NCI-H1092 (cell line): ENCODE measurements around the gene FLACC1.

Experiments
- DNase-seq: peaks from one replicate; lab custom pipeline; 2025; lab: John Stamatoyannopoulos, UW

Gene FLACC1

DNA sequence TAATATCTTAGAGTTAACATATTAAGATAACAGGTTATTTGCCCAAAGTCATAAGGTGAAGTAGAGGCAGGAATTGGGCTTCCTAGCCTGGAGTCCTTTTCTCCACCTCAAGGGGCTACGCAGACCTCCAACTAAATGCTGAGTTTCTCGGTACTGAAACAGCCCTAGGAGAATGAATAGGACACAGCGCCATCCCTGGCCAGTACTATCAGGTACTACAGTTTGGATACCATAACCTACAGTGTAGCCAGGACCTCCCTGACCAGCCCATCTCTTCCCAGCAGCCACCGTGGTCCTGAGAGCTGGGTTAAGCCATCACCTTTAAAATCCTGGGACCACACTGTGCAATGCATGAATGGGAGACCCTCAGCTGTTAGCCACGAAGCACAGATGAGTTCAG is 81.2 kb downstream of the FLACC1 start:
- no peak for DNase-seq

DNA sequence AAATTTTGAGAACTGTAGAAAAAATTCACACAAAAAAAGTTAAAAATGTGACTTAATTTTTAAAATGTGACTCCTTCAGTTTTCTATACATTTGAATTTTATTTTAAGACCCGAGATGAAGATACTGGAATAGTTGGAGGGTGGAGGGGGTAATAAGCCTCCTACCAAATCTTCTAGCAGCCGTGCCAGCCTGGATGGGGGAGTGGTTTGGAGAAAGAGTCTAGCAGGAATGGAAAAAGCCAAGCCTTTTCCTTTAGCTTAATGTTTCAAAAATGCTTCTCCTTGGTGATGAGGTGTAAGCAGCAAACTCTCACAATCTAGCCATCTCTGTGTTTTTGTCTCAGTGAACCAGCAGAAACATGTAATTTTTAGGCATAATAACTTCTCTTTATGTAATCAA is 82.1 kb downstream of the FLACC1 start:
- DNase-seq = no peak

DNA sequence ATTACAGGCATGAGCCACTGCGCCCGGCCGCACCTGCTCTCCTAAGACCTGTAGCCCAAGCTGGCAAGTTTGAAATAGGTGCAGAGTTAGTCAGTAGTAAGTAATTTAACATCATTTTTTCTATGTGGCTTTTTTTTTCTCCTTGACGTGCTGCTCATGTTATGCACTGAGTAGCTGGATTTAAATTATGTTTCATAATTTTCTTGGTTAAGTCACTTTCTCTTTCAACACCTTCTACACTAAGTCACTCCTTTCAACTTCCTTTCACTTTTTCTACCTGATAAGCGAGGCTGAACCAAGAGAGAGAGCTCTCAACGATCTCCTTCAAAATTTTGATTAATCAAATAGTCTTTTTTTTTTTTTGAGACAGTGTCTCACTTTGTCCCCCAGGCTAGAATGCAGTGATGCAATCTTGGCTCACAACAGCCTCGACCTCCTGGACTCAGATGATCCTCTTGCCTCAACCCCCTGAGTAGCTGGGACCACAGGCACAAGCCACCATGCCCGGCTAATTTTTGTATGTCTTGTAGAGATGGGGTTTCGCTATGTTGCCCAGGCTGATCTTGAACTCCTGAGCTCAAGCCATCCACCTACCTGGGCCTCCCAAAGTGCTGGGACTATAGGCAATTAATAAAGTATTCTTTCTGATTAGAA is 83.7 kb downstream of the FLACC1 start:
- no peak for DNase-seq

GRCh38 chr2:201271917-201272316 is 85.2 kb downstream of the FLACC1 start:
- no peak for DNase-seq

DNA sequence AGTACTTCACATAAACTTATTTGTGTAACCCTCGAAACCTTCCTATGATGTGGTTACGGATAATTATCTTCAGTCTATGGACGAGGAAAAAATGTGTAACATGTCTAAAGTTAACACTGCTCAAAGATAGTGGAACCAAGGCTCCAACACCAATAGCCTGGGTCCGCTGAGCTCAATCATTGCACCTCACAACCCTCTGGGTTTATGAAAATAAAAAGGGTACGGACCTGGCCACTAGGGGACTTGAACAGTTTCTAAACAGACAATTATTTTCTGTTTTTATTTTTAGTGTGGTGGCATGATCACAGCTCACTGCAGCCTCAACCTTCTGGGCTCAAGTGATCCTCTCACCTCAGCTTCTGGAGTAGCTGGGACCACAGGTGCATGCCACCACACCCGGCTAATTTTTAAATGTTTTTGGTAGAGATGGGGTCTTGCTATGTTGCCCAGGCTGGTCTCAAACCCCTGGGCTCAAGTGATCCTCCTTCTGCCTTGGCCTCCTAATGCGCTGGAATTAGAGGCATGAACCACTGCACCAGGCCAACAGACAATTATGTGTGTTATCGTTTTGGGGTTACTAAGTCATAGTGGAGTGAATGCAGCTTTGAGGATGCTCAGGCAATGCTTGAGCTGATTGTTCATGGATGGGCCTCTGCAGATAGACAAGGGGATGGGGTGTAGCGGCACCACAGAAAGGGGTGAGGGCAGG is 86.7 kb downstream of the FLACC1 start:
- no peak for DNase-seq

DNA sequence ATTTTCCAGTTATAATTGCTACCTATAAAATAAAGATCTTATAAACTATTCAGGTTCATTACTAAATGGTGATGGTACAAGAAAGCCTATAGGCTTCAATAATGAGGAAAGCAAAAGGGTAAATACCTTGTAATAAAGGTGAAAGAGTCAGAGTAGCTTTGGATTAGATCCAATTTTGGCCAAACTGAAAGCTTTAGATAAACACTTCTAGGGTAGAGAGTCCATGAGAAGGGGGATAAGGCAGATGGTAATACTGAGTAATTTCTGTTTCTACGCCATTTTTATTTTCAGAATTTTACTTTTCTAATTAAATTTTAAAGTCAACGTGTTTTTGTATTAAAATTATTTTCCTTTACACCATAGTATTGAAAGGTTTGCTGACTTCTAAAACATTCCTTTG is 87.4 kb downstream of the FLACC1 start:
- no peak for DNase-seq

- no peak for DNase-seq
These were observed 89.7 kb downstream of the FLACC1 start for GRCh38 chr2:201267278-201268030.

DNA sequence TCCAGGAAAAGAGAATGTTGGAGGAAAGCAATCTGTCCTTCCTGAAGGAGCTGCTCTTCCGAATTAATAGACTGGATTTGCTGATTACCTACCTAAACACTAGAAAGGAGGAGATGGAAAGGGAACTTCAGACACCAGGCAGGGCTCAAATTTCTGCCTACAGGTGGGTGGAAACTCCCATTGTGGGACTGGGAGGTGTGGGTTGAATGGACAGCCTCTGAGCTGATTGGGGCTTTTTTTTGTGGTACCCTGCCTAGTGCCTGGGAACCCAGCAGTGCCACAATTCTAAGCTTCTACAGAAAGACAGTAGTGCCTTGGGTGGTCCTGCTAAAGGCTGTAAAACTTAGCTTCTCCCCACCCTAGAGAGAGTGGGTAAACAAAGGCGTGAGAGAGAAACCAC is 90.5 kb downstream of the FLACC1 start:
- no peak for DNase-seq

DNA sequence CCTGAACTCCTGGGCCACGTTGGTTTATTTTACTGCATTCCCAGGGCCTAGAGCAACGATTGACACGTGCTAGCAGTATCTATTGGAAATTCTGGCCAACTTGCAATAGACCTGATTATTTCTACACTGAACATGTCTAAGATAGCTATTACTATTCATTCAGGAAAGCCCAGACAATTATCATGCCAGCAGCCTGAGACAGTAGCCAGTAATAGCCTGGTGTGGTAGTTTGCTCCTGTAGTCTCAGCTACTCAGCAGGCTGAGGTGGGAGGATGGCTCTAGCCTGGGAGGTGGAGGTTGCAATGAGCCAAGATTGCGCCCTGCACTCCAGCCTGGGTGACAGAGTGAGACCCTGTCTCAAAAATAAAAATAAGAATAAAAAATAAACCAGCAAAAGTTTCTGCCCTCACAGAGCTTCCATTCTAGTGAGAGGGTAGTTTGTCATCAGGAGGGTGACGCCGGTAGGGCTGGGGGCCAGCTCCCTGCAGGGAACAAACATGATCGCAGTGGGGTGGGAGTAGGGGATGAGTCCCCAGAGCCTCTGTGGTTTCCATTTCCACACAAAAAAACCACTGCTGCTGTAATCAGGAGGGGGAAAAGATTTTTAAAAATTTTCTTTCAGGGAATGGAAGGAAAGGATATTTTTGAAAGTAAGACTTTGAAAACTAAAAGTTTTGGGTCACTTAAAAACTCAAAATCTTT is 92.5 kb downstream of the FLACC1 start:
- no peak for DNase-seq

DNA sequence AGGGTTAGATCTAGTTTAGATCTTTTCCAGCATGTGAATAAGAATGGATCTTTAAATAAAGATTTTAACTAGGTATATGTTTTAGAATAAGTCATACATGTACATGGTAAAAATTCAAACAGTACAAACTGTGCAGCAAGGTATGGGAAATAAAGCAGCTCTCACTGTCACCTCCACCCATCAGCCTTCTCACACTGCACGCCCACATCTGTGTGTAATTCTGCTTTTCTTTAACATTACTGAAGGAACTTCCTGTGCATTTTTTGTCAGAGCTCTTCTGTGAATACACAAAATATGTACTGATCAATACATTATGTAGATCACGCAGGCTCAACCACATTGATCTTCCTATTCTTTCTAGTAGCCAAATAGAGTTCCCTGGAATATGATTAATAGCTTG is 93.4 kb downstream of the FLACC1 start:
- no peak for DNase-seq

DNA sequence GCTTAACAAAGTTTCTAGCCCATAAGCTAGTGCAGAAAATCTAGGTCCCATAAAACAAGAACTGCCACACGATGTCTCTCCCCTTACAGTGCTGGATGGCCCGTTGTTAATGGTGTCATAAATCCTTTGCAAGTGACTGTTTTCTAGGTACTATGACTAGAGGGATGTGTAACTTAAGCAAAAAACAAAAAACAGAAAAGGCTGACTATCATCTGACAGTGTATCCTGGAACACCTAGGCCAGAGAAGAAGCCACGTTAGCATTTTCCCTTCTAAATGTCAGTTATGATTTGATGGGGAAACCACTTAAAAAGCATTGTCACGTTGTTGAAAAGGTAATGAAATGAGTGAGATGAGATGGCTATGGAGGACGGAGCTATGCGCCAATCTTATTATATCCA is 94.4 kb downstream of the FLACC1 start:
- no peak for DNase-seq

DNA sequence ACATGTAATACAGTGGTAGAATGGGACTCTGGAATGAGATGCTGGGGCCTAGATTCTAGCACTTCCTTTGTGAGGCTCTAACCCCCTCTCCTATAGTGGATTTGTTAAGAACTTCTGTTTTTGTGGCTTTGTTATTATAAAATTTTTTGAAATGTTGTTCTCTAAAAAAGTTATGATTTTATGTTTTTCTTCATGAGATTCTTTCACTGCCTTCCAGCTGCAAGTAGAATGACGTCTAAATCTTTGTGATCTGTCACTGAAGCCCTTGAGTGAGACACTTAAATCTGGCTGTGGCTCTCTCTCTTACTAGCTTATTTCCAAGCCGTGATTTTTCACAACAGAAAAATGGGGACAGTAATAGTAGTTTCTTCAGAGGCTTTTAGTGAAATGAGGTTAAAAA is 95.2 kb downstream of the FLACC1 start:
- DNase-seq = no peak

DNA sequence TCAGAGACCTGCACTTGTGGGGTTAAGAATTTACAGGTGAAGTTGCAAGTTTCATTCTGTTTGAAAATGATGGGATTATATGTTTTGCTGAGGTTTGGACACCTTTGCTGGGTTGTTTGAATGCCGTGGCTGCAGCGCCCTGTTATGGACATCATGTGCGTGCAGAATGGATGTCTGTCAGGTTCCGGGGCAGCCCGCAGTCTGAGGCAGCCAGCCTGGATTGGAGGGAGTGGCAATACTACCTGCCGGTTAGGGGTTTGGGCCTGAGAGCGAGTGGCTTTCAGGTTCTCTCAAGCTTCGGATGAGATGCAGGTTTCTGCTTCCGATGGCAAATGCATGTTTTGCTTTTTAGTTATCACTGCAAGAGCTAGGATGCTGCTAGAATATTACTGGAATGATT is 95.7 kb downstream of the FLACC1 start:
- no peak for DNase-seq

GRCh38 chr2:201260302-201260800 is 96.8 kb downstream of the FLACC1 start, which contains the start of gene CASP8:
CASP8 (plus strand) TSS chr2:201260536; CDS start chr2:201266487, 5,951 bp downstream.
- no peak for DNase-seq

DNA sequence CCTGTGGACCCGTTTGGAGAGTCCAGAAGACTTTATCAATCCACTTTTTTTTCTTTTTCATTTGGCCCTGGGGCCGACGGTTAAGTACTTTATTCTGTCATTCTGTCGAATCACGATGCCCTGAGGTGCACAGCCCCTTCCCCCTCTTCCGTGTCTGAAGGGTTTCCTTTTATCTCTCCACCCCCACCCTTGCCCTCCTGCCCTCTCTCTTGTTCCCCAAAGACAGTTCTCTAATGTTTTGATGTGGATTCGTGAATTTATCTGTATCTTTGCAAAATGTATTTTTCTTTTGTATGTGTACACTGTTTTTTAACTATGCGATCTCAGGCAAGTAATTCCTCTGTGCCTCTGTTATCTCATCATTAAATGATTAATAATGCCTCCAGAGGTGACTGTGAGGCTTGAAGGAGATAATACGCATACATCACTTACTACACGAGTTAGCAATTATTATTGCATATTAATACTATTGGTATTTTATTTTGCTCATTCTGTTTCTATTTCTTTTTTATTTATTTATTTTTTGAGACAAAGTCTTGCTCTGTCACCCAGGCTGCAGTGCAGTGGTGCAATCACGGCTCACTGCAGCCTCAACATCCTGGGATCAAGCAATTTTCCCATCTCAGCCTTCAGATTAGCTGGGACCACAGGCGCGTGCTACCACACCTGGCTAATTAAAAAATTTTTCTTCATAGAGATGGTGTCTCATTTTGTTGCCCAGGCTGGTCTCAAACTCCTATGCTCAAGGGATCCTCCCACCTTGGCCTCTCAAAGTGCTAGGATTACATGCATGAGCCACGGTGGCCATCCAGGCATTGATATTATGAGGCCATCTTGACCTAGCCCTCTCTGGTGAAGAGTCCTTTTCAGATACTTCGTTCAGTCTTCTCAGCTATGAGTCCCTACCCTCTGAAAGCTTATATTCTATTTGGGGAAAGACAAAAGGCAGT is 98.2 kb downstream of the FLACC1 start:
- DNase-seq = no peak

GRCh38 chr2:201257956-201258665 is 99.0 kb downstream of the FLACC1 start:
- no peak for DNase-seq

GRCh38 chr2:201257381-201257955 is 99.7 kb downstream of the FLACC1 start:
- no peak for DNase-seq

GRCh38 chr2:201256082-201256481 is 101.1 kb downstream of the FLACC1 start:
- DNase-seq = no peak

DNA sequence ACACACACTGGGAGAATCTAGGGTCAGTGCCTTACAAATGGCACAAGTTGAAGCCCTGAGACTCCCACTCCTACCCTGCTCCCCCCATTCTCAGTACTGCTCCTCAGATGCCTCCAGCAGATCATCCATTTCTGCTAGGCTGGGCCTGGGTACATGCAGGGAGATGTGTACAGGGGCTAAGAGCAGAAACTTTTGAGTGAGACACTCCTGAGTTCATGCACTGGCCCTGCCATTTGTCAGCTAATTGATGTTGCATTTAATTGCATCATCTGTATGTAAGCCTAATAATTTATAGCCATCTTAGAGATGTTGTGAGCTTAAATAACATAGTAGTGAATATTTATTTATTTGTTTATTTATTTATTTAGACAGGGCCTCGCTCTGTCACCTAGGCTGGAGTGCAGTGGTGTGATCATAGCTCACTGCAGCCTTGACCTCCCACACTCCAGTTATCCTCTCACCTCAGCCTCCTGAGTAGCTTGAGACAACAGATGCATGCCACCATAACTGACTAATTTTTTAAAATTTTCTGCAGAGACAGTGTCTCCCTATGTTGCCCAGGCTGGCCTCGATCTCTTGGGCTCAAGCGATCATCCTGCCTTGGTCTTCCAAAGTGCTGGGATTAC is 101.6 kb downstream of the FLACC1 start:
- no peak for DNase-seq
